GM12878 (cell line): ENCODE measurements around the gene SPI1. TPM values are rescaled to one million over a fixed set of nuclear protein-coding genes. Genes with fewer than 3 reads are reported as not detected.

Experiments
- ATAC-seq: fragments of 200-7000 bp; cut with Tn5 transposase; 3 replicates; pipeline ENCODE4 v1.9.1; 2020; ENCODE audit warnings: mild to moderate bottlenecking, moderate library complexity
- BruUV-seq: library from RNA; stranded (reverse); fragments of 400-500 nt; replicated peaks from 2 replicates; lab custom pipeline; 2021; lab: Mats Ljungman, UMichigan
- CTCF ChIA-PET: fragments of 300-600 bp; sonication (Branson Sonifier 250); formaldehyde crosslinking; extraction: SDS; loops from one replicate; lab custom pipeline; 2021; ENCODE audit warnings: inconsistent platforms; lab: Yijun Ruan, JAX
- POLR2A ChIA-PET: fragments of 350-600 bp; formaldehyde crosslinking; extraction: SDS; loops from one replicate; lab custom pipeline; 2021; ENCODE audit warnings: inconsistent platforms; lab: Charles Lee
- RAD21 ChIA-PET: fragments of 300-600 bp; sonication (Branson Sonifier 250); formaldehyde crosslinking; loops from one replicate; lab custom pipeline; 2023; ENCODE audit warnings: antibody characterized with exemption; ENCODE audit not compliant: unreplicated experiment; lab: Charles Lee
- SMC1A ChIA-PET: fragments of 300-600 bp; sonication (Branson Sonifier 250); formaldehyde crosslinking; loops from one replicate; lab custom pipeline; 2023; ENCODE audit not compliant: unreplicated experiment, uncharacterized antibody; lab: Charles Lee
- DNase-seq: peaks from one replicate; pipeline ENCODE4 v3.0.0-alpha.2; 2011; ENCODE audit warnings: low read depth, low spot score
- FAIRE-seq: peaks from 3 replicates; lab custom pipeline; 2011; peaks lifted over from hg19 to GRCh38; lab: Jason Lieb, UNC
- H2AFZ ChIP-seq: 2 replicates; pipeline ENCODE4 v1.6.0; 2011; ENCODE audit warnings: low read depth, low read length, control low read depth; ENCODE audit not compliant: control insufficient read depth
- H3K27ac ChIP-seq: 2 replicates; pipeline ENCODE4 v1.5.1; 2011; ENCODE audit warnings: control low read depth; ENCODE audit not compliant: control insufficient read depth, insufficient read depth
- H3K27me3 ChIP-seq, 2 experiments: replicated peaks in 1 of 2; 2 replicates each; pipeline versions ENCODE4 v1.6.0 to v1.6.1; 2011; ENCODE audit warnings: low read length in 1 of 2; ENCODE audit not compliant: control insufficient read depth in 2 of 2, insufficient read depth in 2 of 2
- H3K36me3 ChIP-seq, 2 experiments: 2 replicates each; pipeline ENCODE4 v1.5.1; 2011; ENCODE audit warnings: low read length in 1 of 2; ENCODE audit not compliant: control insufficient read depth in 2 of 2, insufficient read depth in 2 of 2
- H3K4me1 ChIP-seq: 2 replicates; pipeline ENCODE4 v1.6.1; 2011; ENCODE audit warnings: mild to moderate bottlenecking, low read length, moderate library complexity, mixed read lengths; ENCODE audit not compliant: control insufficient read depth, insufficient read depth
- H3K4me2 ChIP-seq: 2 replicates; pipeline ENCODE4 v1.6.0; 2011; ENCODE audit warnings: control low read depth; ENCODE audit not compliant: control insufficient read depth, insufficient read depth
- H3K4me3 ChIP-seq: fragments of 200-600 bp; sonication (generic); 2 replicates; pipeline ENCODE4 v1.5.1; 2016
- H3K79me2 ChIP-seq: 2 replicates; pipeline ENCODE4 v1.6.0; 2011; ENCODE audit warnings: low read length; ENCODE audit not compliant: control insufficient read depth, insufficient read depth
- H3K9ac ChIP-seq: 2 replicates; pipeline ENCODE4 v1.8.0; 2011; ENCODE audit warnings: low read length, control low read depth, mixed read lengths; ENCODE audit not compliant: control insufficient read depth, insufficient read depth
- H3K9me3 ChIP-seq: replicated peaks from 3 replicates; pipeline ENCODE4 v1.5.1; 2011; ENCODE audit warnings: mild to moderate bottlenecking, low read length; ENCODE audit not compliant: control insufficient read depth, insufficient read depth
- H4K20me1 ChIP-seq: 2 replicates; pipeline ENCODE4 v1.6.0; 2011; ENCODE audit not compliant: control insufficient read depth, insufficient read depth
- CTCF ChIP-seq, 3 experiments: IDR thresholded peaks in 2 of 3; conservative IDR thresholded peaks in 1 of 3; 2 replicates each; pipeline ENCODE4 v1.5.1; 2011; ENCODE audit warnings: low read depth in 3 of 3, low read length in 3 of 3, mild to moderate bottlenecking in 3 of 3, control low read depth in 2 of 3, moderate library complexity in 2 of 3, inconsistent platforms in 1 of 3, mixed read lengths in 1 of 3; ENCODE audit not compliant: control insufficient read depth in 2 of 3, insufficient read depth in 1 of 3; ENCODE audit errors: extremely low read depth in 1 of 3
- E2F8 ChIP-seq: fragments of 450-650 bp; IDR thresholded peaks from 2 replicates; pipeline ENCODE4 v1.6.1; 2018; ENCODE audit warnings: mild to moderate bottlenecking, low read depth, moderate library complexity; ENCODE audit not compliant: partially characterized antibody
- MAX ChIP-seq: IDR thresholded peaks from 2 replicates; pipeline ENCODE4 v1.6.1; 2012; ENCODE audit warnings: low read depth, low read length, improper control_type of control experiment
- WGBS: methylation state at CpG from one replicate; pipeline ENCODE4 v1.1.6; 2016; ENCODE audit warnings: low lambda C conversion rate; ENCODE audit not compliant: insufficient replicate concordance, insufficient coverage; ENCODE audit errors: missing lambda C conversion rate; 5-methylcytosine and 5-hydroxymethylcytosine counted together
- in situ Hi-C: fragments of 300-500 bp; cut with MboI; formaldehyde crosslinking; loops from 9 replicates; pipeline ENCODE4 v1.14.3; 2018; ENCODE audit warnings: mixed read lengths
- intact Hi-C: fragments of 100-400 bp; cut with micrococcal nuclease; formaldehyde crosslinking; loops from one replicate; pipeline ENCODE4 v1.14.2; 2022; ENCODE audit not compliant: unreplicated experiment
- polyA plus RNA-seq, 11 experiments: library from polyadenylated mRNA; depleted of rRNA in 4 of 11; unstranded in 6 of 11; stranded (reverse) in 5 of 11; fragments of >200 nt; fragmentation: Nextera tagmentation in 4 of 11; fragmentation: Illumina TruSeq in 1 of 11; extraction: Ambion mirVana in 4 of 11; extraction: Trizol in 1 of 11; gene quantifications; 1 replicate in 1 of 11; 2 replicates in 10 of 11; pipeline versions ENCODE4 v1.2.1 to v1.2.3, GENCODE V29; 2011 to 2016; ENCODE audit warnings: inconsistent platforms in 2 of 11, missing spikeins in 2 of 11, low read depth in 1 of 11
- total RNA-seq, 4 experiments: library from RNA; depleted of rRNA in 3 of 4; stranded (reverse); fragments of >200 nt in 3 of 4; fragmentation: Illumina TruSeq in 1 of 4; extraction: Trizol in 1 of 4; gene quantifications; 2 replicates each; pipeline versions ENCODE4 v1.2.1 to v1.2.3, GENCODE V29; 2013 to 2021

SPI1 gene
- total and polyA plus RNA-seq, 10 of the 15 experiments (the other 5 are each of a cell fraction or from before 2014, with no cell fraction given), result 0.05 to 31.1 (median 9.7) TPM

- no peaks in the 10 kb centered on the region for H4K20me1 ChIP-seq
- intact Hi-C loops (loop anchor here (10.0 kb wide), 1 partner anchor 75 kb away; the partner anchor contains the start of gene SLC39A13), in situ Hi-C loops (no loop called here)
- ChIA-PET CTCF (interaction anchor here (1.0 to 1.1 kb wide), 2 partner anchors 82 kb away, joined by 3 read pairs; no protein-coding TSS in a partner anchor), POLR2A (no interaction called here), SMC1A (interaction anchor here (0.7 kb wide), 1 partner anchor 19 kb away, joined by 3 read pairs; no protein-coding TSS in a partner anchor), RAD21 (interaction anchor here (0.8 kb wide), 1 partner anchor 82 kb away, joined by 3 read pairs; no protein-coding TSS in a partner anchor)
- peaks cover 13% of the 10 kb centered on the region in 2 experiments for H3K36me3 ChIP-seq
- no peak overlapping the region for H3K4me3 ChIP-seq
- no peaks in the 10 kb centered on the region for H3K79me2 ChIP-seq
- H3K9ac ChIP-seq, result no peak overlapping the region
- no peak for FAIRE-seq
- no peak for ATAC-seq
- TF ChIP-seq MAX (no peak), CTCF (IDR thresholded peaks at IDR 0.05 in 2 of 3, conservative IDR thresholded peaks at IDR 0.05 in 1 of 3; ENCODE audit: control insufficient read depth in 2 of 3, extremely low read depth in 1 of 3, insufficient read depth in 1 of 3, low read depth in 3 of 3, low read length in 3 of 3) (peak in 1 of 3 experiments; percentile 3; a peak in 1 of 6 replicates), E2F8 (no peak)
- H3K4me1 ChIP-seq, result peaks cover 12% of the 10 kb centered on the region
- DNase-seq, result no peak
- no peak overlapping the region for H3K4me2 ChIP-seq
- no peak overlapping the region for H3K27ac ChIP-seq
- H3K27me3 ChIP-seq, result no peaks in the 10 kb centered on the region
- H3K9me3 ChIP-seq, result no peaks in the 10 kb centered on the region
- H2AFZ ChIP-seq, result no peak overlapping the region
- 84% methylated on average over 16 of the region's 16 CpGs for WGBS
- BruUV-seq, result no TSS peak
These were observed 48.1 kb downstream of the SPI1 start for GRCh38 chr11:47329987-47330931.
